Testis (tissue), 2 donors: ENCODE results near the gene PARP3.

Experiments used
- CTCF ChIP-seq, 3 experiments: fragments of 450-650 bp in 2 of 3; fragments of 200-600 bp in 1 of 3; sonication (generic) in 1 of 3; IDR thresholded peaks; one replicate each; pipeline ENCODE4 v1.5.1; 2016 to 2019; ENCODE audit warnings: antibody characterized with exemption in 3 of 3, mild to moderate bottlenecking in 2 of 3, moderate library complexity in 1 of 3
- POLR2A ChIP-seq: fragments of 450-650 bp; IDR thresholded peaks from one replicate; pipeline ENCODE4 v1.6.1; 2017; ENCODE audit warnings: antibody characterized with exemption, mild to moderate bottlenecking, moderate library complexity

GRCh38 chr3:51904034-51904823 lies 37.9 kb upstream of the PARP3 start:
- TF ChIP-seq POLR2A, result no peak
- TF ChIP-seq CTCF (IDR thresholded peaks at IDR 0.05), result no peak
